RPMI7951 (cell line): ENCODE data around the gene ZCCHC8. TPM values are rescaled to one million over a fixed set of nuclear protein-coding genes. Genes with fewer than 3 reads are reported as not detected.
"Not testable (repeated sequence)": the region's sequence is repeated elsewhere in the genome, so short reads cannot be mapped to it uniquely, and the experiment has no call there.

Source experiments
- DNase-seq: peaks from one replicate; pipeline ENCODE4 v3.0.0-alpha.2; 2012; ENCODE audit warnings: low read depth
- total RNA-seq: library from RNA; depleted of rRNA; stranded (reverse); fragments of >200 nt; shearing (Covaris generic); gene quantifications from 2 replicates; pipeline ENCODE4 v1.2.3, GENCODE V29; 2014; rRNA removed

The ZCCHC8 gene
- total RNA-seq, result 13.8 and 16.6 TPM in 2 replicates

DNA sequence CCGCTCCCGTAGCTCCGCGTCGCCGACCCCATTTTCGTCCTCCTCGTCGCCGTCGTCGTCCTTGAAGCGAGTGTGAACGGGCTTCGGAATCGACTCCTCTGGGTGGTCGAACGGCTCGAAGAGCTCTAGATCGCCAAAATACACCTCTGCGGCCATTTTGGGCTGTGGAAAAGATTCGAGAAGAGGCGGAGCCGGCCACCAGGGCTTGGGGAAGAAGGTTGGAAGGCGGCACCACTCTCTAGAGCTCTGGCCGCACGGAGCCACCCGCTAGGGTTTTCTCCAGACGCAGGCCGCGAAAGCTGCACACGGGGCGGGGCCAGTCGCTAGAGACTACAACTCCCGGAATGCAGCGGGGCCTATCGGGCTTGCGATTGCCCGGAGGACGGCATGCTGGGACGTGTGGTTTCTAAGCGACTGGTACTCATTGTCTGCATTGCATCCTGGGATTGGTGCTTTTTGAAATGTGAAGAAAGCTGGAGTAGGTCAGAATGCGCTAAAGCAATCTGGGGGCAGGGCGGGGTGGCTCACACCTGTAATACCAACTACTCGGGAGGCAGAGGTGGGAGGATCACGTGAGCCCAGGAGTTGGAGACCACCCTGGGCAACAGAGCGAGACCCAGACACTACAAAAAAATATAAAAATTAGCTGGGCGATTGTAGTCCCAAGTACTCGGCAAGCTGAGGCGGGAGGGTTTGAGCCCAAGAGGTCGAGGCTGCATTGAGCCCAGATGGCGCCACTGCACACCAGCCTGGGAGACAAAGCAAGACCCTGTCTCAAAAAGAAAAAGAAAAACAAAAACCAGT is at the start of gene ZCCHC8:
ZCCHC8 (minus strand) TSS at position 248 of the 804 bp plus-strand sequence; CDS start at position 156, 92 bp downstream.
- peak; percentile 97 for DNase-seq

DNA sequence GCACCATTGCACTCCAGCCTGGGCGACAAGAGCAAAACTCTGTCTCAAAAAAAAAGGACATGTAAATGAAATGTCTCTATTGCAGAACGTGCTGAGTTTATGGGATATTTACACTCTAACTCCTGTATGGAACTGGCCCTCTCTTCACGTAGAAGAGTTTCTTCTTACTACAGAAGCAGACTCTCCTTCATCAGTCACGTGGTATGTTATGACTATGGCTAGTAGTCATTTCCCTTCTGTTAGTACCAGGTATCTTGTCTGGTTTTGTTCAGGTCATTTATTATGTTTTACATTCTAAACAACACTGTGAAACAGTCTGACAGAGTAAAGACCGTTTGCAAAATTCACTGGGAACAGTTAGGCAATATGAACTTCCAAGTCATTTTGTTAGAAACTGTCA is 46.6 kb upstream of the ZCCHC8 start:
- no peak for DNase-seq

DNA sequence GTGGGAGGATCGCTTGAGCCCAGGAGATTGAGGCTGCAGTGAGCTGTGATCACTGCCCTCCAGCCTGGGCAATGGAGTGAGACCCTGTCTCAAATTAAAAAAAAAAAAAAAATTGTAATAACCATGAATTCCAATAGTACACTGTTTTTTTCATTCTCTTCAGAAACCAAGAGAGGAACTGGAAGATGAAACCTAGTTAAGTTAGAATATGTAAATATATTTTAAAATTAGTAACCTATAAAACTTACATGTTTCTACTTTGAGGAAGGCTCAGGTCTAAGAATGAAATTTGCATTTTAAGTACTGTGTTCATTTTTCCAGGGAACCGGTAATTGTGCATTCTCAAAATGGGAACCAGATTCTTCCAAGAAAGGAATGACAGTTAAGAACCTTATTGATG is 45.1 kb upstream of the ZCCHC8 start:
- DNase-seq, result no peak

- no peak for DNase-seq
These were observed 43.8 kb upstream of the ZCCHC8 start for GRCh38 chr12:122544537-122544936.

DNA sequence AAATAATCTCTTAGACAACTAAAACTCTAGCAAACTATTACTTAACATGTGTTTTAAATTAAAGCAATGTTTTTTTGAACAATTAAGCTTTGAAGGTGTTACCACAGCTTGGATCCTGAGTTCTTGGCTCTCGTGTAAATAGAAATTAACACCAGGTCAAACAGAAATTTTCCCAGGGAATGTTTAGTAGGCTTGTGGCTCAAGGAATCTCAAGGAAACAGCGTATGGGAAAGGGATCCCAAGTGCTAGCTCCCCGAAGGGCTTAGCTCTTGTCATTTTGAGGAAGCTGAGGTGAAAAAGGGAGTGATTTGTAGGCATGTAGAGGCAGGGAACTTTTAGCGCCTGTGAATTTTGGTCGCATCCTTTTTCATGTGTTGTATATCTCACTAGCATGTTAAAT is 37.8 kb upstream of the ZCCHC8 start:
- no peak for DNase-seq

GRCh38 chr12:122537021-122537420 is 36.3 kb upstream of the ZCCHC8 start:
- no peak for DNase-seq

GRCh38 chr12:122533856-122534255 is 33.1 kb upstream of the ZCCHC8 start:
- no peak for DNase-seq

DNA sequence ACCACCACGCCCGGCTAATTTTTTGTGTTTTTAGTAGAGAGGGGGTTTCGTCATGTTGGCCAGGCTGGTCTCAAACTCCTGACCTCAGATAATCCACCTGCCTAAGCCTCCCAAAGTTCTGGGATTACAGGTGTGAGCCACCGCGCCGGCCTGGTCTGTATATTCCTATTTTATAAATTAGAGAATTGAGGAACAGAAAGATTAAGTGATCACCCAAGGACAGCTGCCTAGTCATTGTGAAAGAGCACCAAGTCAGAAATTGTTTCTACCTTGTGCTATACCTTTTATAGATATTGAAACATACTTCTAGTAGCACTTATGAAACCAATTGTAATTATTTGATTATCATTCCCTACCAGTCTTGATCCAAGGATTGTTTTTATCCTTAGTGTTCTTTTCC is 28.3 kb upstream of the ZCCHC8 start:
- DNase-seq, result no peak

DNA sequence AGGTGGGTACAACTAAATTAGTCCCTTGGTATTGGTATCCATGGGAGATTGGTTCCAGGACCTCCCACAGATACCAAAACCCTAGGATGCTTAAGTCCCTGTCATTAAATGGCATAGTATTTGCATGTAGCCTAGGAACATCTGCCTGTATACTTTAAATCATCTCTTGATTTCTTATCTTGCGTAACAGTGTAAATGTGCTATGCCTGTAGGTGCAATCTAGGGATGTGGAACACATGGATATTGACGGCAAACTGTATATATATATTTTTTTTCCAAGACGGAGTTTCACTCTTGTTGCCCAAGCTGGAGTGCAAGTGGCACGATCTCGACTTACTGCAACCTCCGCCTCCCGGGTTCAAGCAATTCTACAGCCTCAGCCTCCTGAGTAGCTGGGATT is 27.9 kb upstream of the ZCCHC8 start:
- no peak for DNase-seq

GRCh38 chr12:122527478-122527944 is 26.8 kb upstream of the ZCCHC8 start:
- DNase-seq, result peak; percentile 41

DNA sequence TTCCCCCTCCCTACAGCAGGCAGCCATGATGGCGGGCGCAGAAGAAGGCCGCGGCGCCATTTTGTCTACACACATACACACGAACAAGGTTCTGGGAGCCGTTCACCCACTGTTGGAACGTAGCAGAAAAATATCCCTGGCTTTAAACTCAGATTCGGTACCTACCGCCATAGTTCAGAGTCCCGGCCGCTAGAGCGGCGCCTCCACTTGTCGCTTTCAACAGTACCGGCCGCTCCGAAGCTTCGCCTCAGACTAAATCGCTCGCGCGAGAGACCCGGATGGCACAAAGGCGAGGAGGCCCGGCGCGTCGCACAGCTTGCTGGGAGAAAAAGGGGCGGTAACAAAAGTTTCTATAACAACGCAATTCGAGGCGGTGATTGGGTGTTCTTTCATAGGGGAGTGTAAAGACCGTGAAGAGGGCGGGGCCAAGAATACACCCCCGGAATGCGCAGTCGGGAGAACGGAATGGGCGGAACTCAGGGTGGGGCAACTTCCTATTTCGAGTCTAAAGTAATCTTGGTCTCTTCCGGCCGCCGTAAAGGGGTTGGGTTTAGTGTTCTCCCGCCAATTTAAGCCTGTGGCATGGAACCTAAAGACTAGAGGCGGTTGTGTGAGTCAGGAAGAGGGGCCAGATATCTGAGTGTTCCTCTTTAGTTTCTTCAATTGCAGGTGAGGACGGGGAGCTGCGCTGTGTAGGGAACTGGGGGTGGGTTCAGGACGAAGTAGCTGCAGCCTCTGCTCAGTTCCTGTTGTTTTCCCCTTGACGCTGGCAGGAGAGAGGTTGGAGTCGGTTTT is 26.1 kb upstream of the ZCCHC8 start, which contains the start of the genes KNTC1 and RSRC2:
KNTC1 (plus strand) TSS at position 567 of the 795 bp plus-strand sequence. CDS start 2,815 bp downstream, outside the sequence.
RSRC2 (minus strand) TSS at position 254 of the 795 bp plus-strand sequence; CDS start at position 171, 83 bp downstream.
- DNase-seq, result peak; percentile 99

DNA sequence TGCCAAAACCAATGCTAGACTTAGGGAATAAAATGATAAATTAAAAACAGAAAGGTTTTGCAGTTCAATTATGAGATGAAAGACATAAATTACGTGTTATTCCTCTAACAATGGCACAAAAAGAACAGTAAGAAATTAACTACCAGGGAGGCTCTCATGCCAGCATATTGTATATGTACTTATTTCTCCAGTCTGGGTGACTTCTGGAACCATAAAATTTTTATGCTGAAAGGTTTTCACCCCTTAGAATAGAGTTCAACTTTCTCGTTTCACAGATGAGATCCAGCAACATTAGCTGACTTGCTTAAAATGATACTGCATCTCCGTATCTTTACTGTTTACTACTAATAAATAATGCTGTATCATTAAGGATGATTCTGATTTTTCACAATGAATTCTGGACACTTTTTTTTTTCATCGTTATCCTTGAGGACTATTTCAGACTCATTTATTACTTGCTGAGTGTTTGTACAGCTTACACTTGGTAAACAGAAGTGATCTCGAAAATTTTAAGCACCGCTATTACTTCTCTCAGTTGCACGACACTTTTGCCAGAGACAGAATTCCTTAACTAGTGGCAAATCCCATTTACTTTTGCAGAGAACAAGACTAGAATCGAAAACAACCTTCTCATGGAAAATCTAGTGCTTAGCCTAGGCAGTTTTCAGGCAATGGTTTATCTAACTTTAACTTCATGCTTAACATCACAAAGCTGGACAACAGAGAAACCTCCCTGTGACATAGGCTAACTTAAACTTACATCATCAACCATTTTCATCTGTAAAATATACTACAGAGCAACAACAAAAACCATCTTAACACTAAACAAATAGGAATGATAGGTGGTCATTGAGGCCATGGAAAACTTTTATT is 23.4 kb upstream of the ZCCHC8 start:
- no peak for DNase-seq

GRCh38 chr12:122523280-122523679 is 22.5 kb upstream of the ZCCHC8 start:
- peak; percentile 30 for DNase-seq

GRCh38 chr12:122520676-122521075 is 19.9 kb upstream of the ZCCHC8 start:
- DNase-seq, result no peak

DNA sequence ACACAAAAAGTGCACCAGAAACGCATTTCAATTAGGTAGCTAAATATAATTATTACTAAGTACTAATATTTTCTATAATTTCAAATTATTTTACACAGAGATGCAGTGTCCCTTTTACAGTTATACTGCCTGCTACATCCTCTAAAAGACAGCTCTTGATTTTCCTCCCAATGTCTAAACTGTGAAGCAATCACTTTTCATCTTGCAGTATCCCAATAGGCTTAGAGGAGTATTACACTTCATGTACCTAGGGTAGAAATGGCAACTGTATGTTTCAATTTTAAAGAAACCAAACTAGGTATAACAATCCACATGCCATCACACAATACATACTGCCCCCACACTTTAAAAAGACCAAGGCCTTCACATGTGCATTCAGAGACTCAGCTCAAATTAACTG is 18.7 kb upstream of the ZCCHC8 start:
- no peak for DNase-seq

DNA sequence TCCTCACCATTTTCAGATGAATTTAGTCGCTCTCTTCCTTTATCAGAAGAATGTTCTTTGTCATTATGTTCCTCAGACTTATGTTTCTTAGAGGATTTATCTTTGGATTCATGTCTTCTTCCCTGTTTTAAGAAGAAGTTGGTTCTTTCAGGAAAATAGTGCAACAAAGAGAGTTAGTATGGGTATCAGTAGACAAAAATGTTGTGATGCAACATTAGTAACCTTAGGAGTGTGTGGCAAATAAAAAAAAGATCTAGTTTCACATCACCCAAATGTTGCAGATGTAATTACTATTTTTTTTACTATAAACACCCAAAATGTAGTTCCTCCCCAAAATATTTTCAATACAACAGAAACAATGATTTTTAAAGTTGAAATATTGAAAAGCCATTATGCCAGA is 18.2 kb upstream of the ZCCHC8 start:
- DNase-seq, result no peak

GRCh38 chr12:122517877-122518276 is 17.1 kb upstream of the ZCCHC8 start:
- DNase-seq, result peak; percentile 95

DNA sequence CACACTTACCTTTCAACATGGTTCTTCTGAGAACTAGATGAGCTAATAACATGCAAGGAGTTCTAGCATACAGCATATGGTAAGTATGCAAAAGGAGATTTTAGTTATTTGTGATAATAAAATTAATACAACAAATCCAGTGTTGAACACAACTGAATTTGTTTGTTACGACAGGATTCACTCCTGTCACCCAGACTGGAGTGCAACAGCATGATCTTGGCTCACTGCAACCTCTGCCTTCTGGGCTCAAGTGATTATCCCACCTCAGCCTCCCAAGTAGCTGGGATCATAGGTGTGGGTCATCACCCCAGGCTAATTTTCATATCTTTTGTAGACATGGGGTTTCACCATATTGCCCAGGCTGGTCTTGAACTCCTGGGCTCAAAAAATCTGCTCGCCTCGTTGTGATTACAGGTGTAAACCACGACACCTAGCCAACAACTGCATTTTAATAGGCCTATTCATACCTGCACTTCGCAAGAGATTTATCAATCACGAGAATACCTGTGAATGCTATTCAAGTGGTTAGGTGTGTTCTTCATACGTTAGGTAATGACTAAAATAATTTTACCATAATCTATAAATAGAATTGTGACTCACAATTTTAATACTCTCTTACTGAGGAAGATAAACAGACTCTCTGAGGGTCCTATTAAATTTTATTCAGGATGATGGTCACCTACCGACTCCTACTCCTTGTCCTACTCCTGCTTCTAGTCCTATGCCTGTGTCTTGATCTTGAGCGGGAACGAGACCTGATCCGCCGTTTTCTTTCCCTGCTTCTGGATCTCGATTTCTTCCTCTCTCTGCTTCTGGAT is 16.0 kb upstream of the ZCCHC8 start:
- no peak for DNase-seq

GRCh38 chr12:122515275-122515674 is 14.5 kb upstream of the ZCCHC8 start:
- no peak for DNase-seq

DNA sequence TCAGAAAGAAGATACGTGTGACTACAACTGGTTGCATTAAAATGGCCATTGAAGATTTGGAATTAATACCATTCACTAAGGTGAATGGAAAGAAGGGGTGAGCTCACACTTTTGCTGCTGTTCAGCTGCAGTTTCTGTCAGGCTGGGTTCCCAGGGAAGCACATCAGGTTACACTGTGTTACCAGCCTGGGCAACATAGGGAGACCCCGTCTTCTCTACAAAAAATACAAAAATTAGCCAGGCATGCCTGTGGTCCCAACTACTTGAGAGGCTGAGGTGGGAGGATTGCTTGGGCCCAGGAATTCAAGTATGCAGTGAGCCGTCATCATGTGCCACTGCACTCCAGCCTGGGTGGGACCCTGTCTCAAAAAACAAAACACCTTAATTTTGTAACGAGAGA is 12.9 kb upstream of the ZCCHC8 start:
- no peak for DNase-seq

- not testable (repeated sequence) for DNase-seq
These were observed 12.3 kb upstream of the ZCCHC8 start for GRCh38 chr12:122513028-122513427.
